Raji (cell line): Measurements from ENCODE around the gene SSR4.

Experiments
- POLR2A ChIP-seq: IDR thresholded peaks from 2 replicates; pipeline ENCODE4 v1.6.1; 2011; ENCODE audit warnings: low read depth, low read length, control low read depth; ENCODE audit not compliant: insufficient read depth

SSR4 gene

GRCh38 chrX:153775293-153776119 lies 19.0 kb upstream of the SSR4 start:
- TF ChIP-seq POLR2A: no peak

GRCh38 chrX:153776120-153776599 lies 18.3 kb upstream of the SSR4 start:
- TF ChIP-seq POLR2A: no peak

DNA sequence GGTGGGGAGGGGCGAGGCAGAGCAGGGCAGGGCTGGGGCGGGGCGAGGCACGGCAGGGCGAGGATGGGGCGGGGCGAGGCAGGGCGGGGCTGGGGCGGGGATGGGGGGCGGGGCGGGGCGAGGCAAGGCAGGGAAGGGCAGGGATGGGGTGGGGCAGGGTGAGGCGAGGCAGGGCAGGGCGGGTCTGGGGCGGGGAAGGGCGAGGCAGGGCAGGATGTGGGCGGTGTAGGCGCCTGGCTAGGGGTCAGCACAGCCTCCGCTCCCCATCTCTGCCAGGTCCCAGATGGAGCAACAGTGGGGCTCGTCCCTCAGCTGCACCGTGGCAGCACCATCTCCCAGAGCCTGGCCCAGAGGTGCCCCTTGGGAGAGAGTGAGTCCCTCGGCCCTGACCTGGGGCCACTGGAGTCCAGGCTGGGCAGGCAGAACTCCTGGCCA lies 17.8 kb upstream of the SSR4 start:
- TF ChIP-seq POLR2A: no peak

DNA sequence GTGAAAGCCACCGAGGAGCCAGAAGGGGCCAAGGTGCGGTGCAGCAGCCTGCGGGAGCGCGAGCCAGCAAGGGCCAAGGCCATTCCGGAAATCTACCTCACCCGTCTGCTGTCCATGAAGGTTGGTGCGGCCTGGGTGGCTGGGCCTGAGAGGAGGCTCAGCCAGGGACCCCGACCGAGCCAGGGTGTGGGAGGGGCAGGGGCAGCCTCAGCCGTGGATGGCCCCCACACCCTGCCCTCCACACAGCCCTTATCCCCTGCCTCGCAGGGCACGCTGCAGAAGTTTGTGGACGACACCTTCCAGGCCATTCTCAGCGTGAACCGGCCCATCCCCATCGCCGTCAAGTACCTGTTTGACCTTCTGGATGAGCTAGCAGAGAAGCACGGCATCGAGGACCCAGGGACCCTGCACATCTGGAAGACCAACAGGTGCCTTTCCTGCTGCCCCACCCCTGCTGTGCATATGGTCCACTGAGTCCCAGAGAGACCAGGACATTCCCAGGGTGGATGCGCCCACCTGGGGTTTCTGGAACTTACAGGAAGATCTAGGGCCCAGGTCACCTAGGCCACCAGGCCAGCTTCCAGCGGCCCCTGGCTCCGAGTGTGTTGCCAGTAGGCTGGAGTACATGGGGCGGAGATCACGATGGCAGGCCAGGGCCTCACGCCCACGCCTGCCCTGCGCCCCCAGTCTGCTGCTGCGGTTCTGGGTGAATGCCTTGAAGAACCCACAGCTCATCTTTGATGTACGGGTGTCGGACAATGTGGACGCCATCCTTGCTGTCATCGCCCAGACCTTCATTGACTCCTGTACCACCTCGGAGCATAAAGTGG lies 17.0 kb upstream of the SSR4 start:
- no peak for TF ChIP-seq POLR2A

- TF ChIP-seq POLR2A: no peak
Observed at GRCh38 chrX:153778181-153778580, 16.3 kb upstream of the SSR4 start.

- no peak for TF ChIP-seq POLR2A
Observed at GRCh38 chrX:153778684-153779101, 15.8 kb upstream of the SSR4 start.

- TF ChIP-seq POLR2A: no peak
Observed at GRCh38 chrX:153779891-153780677, 14.4 kb upstream of the SSR4 start.

DNA sequence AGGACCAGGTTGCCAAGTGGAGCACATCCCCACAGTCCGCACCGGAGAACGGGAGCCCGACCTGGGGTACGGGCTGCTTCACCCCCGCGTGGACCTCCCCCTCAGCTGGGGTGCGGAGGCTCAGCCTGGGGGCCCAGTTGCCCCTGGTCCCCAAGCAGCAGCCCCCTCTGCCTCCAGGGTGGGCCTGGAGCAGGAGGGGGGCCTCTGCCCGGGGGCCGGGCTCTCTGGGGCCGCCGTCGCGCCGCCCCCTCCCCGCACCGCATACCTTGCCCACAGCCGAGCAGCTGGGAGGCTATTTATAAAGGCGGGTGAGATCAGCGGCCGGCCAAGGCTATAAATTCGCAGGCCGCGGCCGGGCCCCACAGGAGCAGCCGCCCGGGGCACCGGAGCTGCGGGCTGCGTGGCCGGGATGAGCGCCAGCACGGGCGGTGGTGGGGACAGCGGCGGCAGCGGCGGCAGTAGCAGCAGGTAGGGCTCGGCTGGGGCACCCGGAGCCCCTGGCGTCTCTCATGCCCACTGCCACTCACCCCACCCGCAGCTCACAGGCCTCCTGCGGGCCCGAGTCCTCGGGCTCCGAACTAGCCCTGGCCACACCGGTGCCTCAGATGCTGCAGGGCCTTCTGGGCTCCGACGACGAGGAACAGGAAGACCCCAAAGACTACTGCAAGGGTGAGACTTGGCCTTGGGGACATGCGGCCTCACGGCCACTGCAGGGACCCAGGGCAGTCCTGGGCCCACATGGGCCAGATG lies 13.6 kb upstream of the SSR4 start, which contains the start of gene SRPK3:
Gene SRPK3, plus strand, starts transcription at position 364 of the 750 bp plus-strand sequence. Its CDS starts 46 bp downstream, at position 410.
- no peak for TF ChIP-seq POLR2A

DNA sequence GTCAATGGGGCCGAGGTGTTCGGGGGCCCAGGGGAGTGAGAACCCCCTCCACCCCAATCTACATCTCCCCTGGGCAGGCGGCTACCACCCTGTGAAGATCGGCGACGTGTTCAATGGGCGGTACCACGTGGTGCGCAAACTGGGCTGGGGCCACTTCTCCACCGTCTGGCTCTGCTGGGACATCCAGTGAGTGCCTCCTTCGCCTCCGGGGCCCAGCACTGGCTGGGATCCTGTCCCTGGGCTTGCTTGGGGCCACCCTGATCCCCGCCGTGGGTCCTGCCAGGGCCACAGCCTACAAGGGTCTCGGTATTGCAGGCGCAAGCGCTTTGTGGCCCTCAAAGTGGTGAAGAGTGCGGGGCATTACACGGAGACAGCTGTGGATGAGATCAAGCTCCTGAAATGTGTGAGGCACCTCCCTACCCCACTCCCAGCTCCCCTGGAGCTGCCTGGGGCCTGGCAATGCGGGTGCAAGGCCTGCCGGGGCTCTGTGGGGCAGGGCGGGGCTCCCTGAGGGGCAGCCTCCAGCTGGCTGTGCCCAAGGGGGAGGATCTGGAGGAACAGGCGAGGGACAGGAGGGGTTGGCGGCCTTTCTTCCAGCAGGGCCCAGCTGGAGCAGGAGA lies 12.9 kb upstream of the SSR4 start:
- no peak for TF ChIP-seq POLR2A

DNA sequence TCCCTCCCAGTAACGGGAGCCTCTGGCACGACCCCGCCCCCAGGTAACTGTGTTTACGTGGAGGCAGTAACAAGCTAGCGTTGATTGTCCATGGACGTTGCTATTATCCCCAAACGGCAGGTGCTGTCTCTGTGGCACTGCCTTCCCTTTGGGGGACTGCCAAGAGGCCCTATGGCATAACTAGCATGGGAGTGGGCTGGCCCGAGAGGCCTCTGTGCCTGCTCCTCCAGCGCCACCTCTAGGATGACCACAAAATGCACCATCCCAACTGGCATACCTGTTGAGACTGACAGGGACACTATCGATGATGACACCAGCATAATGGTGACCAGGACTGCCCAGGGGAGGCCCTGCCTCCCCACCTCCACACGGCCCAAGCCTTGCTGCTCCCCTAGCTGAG lies 12.2 kb upstream of the SSR4 start:
- no peak for TF ChIP-seq POLR2A

DNA sequence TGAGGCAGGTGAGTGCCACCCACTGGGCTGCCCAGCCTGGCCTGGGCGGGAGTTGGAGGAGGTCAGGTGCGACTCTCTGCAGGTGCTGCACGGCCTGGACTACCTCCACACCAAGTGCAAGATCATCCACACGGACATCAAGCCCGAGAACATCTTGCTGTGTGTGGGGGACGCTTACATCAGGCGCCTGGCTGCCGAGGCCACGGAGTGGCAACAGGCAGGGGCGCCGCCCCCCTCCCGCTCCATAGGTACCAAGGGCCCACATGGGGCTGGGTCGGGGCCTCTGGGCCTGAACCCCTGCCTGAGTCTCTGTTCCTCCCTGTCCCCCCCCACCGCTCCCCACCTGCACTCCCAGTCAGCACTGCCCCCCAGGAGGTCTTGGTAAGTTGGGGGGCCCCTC lies 11.6 kb upstream of the SSR4 start:
- no peak for TF ChIP-seq POLR2A

- no peak for TF ChIP-seq POLR2A
Observed at GRCh38 chrX:153783378-153784013, 11.0 kb upstream of the SSR4 start.

DNA sequence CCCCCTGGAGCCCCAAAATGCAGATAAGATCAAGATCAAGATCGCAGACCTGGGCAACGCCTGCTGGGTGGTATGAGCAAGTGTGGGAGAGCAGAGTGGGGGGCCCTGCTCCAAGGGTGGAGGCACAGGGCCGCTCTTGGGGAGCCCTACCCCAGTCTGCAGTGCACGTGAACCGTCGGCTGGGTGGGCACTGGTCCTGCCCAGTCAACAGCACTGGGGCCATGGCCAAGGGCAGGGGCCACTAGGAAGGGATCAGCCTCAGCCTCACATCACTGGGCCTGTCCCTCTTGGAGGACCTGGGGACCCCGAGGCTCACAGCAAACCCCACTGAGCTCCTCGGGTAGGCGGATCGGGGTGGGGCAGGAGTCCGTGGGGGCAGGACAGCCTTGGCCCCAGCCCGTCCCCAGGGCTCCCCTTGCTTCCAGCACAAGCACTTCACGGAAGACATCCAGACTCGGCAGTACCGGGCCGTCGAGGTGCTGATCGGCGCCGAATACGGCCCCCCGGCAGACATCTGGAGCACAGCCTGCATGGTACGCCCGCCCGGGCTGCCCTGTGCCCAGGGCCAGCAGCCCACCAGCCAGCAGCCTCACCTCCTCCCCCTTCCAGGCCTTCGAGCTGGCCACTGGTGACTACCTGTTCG lies 10.0 kb upstream of the SSR4 start:
- no peak for TF ChIP-seq POLR2A

GRCh38 chrX:153786669-153787068 lies 7.8 kb upstream of the SSR4 start:
- no peak for TF ChIP-seq POLR2A
